Activated CD8-positive, alpha-beta memory T cell treated with anti-CD3 and anti-CD28 coated beads, Interleukin-2, amount 50 U/mL, for 24 hours (primary cell): ENCODE measurements around the gene SSTR3.
"Not testable (repeated sequence)": the region's sequence is repeated elsewhere in the genome, so short reads cannot be mapped to it uniquely, and the experiment has no call there.

Experiments used
- DNase-seq: peaks from one replicate; pipeline ENCODE4 v3.0.0-alpha.2; 2020; ENCODE audit errors: extremely low read depth

SSTR3 gene

DNA sequence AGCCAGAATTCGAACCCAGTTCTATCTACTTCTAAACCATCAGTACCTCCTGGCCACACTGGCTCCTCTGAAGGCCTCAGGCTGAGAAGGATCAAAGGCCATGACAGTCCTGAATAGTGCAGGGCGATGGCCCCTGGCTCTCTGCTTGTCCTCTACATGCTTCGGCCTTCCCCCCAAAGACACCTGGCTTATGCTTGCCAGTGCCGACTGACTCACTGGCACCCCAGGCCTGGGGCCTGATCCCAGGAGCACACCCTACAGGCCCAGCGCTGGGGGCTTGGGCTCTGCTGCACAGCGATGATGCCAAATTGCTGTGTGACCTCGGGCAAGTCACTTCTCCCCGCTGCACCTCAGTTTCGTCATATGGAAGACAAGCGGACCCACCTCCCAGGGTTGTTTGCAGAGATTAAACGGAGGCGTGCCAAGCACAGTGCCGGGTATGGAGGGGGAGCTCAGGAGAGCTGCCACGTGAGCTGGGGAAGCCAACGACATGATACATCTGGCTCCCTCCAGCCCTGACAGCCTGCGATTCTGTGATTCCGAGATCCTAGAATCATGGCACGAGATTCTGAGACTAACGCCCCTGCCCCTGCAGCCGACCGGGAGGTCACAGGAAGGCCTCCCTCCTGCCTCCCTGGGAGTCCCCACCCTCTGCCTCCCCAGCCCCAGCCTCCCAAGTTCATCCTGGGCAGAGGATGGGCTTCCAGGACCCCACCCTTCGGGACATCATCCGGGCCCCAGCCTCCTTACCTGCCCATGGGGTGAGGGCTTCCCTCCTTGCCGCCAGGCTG is 1.0 kb downstream of the SSTR3 start:
- DNase-seq = no peak

DNA sequence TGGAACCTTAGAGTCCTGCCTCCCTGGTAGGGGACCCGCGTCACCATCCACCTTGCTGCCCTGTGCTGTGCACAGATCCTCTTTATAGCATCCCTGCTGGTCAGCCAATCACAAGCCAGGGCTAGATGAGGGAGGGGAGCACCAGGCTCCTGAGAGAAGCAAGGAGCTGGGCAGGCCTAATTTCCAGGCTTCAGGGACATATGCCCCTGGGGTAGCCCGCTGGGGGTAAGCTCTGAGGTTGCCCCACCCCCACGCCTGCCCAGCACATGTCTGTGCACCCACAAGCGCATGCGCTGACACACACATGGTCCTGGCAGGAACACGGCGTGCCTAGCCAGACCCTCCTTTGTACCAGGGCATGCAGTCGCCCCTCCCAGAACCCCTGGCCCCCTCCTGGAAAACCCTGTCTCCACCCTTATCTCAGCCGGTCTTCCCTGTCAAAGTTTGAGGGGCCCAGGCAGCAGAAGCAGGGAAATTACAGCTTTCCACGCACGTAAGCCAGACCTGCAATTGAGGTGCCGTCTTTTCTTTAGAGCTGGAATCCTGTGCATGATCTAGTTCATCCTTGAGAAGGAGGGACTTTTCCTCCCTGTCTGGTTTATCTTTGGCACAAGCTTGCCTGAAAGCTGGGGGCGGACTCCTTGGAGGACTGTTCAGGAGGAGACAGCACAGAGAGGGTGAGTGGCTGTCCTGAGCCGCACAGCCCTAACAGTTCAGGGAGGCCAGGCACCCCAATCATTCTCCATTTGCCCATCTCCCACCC is 2.1 kb downstream of the SSTR3 start:
- no peak for DNase-seq

DNA sequence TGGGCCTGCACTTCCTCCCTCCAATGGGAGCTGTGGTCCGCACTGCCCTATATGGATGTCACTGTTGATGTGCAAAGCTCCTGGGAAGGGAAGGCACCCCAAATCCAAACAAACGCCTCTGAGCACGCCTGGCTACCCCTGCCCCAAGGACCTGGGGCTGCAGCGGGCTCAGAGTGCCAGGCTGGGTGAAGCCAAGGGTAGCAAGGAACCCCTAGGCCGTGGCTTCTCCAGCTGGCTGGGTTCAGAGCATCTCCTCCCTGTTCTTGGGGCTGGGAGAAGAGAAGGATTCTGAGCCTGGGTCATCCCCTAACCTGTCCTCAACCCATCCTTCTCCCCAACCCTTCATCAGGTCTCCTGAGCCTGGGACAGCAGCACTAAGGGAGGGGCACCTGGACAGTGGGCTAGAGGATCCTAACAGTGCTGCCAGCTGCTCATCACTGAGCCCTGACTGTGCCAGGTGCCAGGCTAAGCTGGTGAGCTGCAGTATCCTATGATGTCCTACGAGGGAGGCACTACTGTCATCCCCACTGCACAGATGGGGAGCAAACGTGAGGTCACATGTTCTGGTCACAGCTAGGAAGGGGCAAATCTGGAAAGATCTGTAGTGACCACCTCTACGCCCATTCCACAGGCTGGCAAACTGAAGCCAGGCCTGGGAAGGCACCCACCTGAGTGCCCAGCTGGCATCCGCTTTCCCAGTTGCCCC is 3.0 kb downstream of the SSTR3 start:
- no peak for DNase-seq

DNA sequence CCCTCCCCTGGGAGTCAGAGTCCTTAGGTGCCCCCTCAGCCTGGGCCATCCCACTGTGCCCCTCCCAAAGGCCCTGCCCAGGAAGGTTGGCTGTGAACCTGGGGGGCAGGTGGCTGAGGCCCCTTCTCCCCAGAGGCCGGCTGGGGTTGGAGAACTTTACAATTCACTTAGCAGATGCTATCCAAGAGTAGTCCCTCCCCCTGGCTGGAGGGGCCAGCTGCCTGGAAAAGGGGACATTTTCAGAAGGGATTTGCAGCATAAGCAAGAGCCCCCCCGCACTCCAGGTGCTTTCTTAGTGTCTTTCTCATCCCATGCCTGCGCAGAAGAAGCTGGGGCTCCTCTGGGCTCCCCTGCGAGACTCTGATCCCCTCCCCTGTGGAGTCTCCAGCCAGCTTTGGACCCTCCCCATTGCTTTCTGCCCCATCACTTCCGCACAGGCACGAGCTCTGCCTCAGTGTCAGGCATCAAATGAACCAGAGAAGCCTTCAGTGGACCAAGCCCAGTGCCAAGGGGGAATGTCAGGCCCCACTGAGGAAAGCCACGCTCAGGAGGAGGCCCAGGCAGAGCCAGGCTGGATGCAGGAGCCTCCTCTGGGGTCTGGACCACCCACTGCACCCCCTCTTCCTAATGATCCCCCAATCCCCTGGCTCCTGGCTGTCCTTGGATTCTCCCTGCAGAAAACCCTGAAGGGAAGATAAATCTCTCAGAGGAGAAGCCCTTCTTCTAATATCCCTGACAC is 3.7 kb downstream of the SSTR3 start:
- no peak for DNase-seq

DNA sequence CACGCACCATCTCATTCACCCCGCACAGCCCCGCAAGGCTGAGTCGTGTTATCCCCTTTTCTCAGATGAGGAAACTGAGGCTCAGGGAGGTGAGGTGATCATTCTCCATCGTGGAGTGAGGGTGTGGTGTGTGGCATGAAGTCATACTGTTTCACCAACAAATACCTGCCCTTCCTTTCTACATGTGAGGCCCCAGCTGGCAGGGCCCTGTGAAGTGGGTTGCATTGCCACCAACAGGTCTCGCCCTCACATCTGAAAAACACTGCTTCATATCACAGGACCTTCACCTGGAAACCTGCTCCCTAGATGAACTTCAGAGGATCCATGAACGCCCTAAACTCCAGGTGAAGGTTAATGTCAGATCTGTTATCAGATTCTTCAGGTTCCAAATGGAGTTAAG is 4.3 kb downstream of the SSTR3 start:
- no peak for DNase-seq

DNA sequence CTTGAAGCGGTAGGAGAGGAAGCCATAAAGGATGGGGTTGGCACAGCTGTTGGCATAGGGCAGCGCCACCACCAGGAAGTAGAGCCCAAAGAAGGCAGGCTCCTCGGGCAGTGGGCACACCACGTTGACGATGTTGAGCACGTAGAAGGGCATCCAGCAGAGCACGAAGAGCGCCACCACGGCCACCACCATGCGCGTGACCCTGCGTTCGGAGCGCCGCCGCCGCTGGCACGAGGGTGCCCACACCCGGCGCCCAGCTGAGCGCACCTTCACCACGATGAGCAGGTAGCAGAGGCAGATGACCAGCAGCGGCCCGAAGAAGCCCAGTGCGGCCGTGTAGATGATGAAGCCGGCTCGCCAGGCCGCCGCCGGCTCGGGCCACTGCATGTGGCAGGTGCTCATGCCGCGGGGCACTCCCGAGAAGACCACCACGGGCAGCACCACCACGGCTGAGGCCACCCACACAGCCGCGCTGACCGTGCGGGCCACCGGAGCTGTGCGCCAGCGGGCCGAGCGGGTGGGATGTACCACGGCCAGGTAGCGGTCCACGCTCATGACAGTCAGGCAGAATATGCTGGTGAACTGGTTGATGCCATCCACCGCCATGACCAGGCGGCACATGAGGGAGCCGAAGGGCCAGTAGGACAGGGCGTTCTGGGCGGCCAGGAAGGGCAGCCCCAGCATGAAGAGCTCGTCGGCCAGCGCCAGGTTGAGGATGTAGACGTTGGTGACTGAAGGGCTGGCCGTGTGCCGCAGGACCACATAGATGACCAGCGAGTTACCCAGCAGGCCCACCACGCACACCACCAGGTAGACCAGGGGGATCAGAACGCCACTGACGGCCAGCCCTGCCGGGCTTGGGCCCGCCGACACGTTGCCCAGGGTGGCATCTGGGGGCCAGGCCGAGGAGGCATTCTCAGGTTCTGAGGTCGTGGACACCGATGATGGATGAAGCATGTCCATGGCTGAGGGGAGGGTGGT is 5.1 kb downstream of the SSTR3 start:
- DNase-seq = no peak

DNA sequence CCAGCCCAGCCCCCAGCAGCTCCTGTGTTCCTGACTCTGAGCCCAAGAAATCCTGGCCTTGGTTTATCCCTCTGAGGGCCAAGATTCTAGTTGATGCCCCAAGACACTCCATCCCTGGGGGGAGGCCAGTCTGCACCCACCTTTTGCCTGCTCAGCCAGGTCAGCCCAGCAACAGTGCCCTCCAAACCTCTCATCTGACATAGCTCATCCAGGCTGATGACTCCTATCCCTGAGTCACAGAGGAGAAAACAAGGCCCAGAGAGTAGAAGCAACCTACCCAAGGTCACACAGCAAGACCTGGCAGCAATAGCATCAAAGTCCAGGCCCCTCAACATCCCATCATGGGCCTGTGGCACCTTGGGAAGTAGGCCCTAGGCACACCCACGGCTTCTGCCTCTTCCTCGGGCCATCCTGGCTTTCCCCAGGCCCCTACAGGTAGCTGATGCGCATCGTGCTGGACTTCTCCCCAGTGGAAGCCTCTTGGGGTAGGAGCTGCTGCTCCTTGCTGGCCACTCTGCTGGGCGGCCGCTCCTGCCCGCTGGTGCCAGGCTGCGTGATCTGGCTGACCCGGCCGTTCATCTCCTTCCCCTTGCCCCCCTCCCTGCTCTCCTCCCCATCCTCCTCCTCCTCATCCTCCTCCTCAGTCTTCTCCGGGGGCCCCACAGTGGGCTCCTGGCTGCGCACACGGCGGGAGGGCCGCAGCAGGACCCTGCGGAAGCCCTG is 6.0 kb downstream of the SSTR3 start:
- no peak for DNase-seq

DNA sequence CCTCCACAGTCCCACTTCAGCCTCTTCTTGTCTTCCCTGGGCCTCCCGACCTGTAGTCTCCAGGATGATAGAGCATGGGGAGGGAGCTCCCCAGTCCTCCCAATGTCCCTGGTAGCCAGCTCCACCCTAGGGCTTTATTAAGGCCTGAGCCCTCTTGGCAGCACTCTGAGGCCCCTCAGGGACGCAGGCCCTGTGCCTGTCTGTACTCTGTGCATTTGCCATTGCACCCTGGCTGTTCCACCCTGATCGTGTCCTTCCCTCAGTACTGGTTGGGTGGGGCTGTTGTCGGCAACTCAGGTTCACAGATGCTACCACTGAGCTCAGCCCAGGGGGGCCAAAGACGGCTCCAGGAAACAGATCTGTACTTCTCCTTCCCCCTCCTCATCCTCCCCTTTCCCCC is 7.2 kb downstream of the SSTR3 start:
- DNase-seq = no peak

DNA sequence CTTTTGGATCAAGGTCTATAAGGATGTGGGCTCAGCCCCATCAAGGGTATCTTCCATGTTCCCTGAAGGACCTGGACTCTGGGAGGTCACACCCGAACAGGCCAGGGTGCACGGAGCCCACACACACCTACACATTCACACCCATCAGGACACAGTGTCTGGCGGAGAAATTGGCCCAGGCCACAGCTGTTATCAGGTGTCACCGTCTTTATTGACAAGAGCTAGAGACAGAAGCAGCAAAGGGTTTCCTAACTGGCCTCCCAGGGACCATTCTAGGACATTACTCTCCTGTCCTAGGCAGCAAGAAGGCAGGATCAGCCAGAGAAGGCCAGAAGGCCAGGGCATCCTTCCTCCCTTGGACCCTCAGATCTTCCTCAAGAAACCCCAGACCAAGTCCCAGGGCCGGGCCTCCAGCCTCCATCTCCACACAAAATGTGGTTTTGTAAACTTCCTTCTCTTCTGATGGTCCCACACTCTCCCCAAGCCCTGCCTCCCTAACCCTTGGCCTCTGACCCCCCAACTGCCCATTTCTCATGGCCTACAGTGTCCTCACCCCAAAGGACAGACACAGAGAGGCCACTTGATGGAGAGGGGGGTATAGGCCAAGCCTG is 8.1 kb downstream of the SSTR3 start:
- no peak for DNase-seq

DNA sequence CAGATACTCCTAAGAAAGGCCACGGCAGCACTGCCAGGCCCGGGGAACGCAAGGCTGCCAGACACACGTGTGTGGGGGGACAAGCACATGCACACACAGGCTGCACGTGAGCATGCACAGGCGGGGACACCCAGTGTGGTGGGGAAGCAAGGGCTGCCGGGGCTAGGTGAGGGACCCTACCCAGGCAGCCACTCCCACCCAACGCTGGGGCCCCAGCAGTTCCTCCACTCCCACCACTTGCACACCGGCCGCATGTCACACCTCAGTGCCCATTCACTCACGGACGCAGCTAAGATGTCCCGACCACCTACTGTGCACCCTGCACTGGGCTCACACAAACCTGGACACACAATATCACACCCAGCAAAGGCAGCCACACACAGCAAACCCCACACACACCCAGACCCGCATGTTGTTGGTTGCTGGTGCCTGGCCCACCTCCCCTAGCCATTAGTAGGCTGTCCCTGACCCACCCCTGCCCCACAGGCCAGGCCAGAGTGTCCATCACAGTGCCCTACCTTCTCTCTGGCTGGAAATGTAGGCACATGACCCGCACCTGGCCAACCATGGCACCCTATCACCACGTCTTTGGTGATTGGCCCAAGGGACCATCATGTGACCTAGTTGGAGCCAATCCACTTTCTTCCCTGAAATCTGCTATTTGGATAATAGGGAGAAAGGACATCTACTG is 8.8 kb downstream of the SSTR3 start:
- no peak for DNase-seq

DNA sequence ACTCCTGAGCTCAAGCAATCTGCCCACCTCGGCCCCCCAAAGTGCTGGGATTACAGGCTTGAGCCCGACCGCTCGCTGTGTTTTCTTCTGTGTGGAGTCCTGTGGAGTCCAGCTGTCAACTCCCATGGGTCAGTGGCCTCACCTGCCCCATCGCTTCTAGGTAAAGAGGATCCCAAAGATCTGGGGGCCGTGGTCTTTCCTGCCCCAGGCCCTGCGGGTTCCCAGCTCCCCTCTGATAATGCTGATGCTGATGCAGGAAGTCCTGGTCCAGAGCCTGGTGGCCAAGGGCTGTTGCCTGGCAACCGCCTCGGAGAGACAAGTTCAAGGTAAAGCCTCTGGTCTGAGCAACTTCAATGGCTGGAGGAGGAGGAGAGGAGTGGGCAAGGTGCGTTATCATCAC is 9.6 kb downstream of the SSTR3 start:
- no peak for DNase-seq

DNA sequence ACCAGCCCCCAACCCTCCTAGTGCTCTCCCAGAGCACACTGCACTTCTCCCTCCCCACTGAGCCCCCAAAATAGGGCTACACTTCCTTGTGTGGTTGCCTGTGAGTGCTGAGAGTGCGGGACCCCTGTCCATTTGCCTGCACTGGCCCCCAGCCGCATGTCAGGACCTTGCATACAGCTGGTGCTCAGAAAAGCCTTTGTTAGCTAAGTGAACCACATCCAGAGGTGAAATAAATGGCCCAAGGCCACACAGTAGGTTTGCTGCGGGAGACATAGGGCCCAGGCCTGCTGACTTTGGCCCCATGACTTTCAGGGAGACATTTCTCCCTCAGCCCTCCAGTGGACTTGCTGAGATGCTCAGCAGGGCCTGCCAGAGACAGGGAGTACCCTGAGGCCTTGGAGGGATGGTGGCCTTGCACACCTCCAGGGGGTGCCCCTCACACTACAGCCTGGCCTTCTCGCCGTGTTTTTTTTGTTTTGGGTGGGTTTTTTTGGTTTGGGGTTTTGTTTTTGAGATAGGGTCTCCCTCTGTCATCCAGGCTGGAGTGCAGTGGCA is 10.2 kb downstream of the SSTR3 start:
- DNase-seq = no peak

DNA sequence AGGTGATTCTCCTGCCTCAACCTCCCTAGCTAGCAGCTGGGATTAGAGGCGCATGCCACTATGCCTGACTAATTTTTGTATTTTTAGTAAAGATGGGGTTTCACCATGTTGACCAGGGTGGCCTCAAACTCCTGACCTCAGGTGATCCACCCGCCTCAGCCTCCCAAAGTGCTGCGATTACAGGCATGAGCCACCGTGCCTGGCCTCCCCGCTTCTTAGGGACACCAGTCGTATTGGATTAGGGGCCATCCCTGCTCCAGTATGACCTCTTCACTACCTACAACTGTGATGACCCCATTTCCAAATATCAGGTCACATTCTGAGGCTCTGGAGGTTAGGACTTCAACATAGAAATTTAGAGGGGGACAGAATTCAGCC is 10.8 kb downstream of the SSTR3 start:
- DNase-seq = not testable (repeated sequence)

DNA sequence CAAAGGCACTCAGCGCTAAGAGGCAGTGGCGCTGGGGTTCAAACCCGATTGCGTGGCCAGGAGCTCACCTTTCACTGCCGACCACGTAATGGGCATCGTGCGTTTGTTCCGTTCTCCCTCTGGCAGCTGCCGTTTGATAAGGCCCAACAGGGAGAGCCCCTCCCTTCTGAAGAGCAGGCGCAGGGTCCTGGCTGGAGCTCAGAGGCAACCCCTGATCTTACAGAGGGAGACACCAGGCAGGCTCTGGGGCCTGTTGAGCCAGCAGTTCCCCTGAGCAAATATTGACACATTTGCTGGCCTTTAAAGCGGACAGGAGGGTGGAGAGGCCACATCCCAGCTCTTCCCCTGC is 12.5 kb downstream of the SSTR3 start:
- DNase-seq = no peak

DNA sequence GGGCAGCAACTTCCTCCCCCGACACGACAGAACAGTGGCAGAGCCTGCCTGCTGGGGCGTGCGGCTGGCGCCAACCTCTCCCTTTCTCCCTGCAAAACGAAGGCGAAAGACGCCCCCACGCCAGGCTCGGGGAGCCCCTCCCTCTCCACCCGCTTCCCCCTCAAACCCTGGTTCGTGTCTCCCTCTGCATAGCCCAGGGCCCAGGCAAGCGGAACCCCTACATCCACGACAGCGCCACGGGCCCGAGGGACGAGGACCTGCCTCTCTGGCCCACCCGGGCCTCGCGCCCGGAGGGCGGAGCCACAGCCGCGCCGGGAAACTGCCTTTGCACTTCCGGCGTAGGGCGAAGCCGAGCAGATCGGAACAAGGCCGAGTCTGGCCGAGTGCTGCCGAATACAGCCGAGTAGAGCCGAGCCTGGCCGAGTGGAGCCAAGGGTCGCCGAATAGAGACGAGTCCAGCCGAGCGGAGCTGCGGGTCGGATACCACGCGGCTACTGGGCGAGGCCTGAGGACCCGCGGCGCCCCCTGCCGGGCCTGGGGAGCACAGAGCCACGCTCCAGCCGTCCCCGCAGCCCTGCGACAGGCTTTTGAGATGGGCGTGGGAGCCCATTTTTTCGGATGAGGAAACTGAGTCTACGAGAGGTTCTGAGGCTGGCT is 13.0 kb downstream of the SSTR3 start:
- DNase-seq = peak; percentile 96

DNA sequence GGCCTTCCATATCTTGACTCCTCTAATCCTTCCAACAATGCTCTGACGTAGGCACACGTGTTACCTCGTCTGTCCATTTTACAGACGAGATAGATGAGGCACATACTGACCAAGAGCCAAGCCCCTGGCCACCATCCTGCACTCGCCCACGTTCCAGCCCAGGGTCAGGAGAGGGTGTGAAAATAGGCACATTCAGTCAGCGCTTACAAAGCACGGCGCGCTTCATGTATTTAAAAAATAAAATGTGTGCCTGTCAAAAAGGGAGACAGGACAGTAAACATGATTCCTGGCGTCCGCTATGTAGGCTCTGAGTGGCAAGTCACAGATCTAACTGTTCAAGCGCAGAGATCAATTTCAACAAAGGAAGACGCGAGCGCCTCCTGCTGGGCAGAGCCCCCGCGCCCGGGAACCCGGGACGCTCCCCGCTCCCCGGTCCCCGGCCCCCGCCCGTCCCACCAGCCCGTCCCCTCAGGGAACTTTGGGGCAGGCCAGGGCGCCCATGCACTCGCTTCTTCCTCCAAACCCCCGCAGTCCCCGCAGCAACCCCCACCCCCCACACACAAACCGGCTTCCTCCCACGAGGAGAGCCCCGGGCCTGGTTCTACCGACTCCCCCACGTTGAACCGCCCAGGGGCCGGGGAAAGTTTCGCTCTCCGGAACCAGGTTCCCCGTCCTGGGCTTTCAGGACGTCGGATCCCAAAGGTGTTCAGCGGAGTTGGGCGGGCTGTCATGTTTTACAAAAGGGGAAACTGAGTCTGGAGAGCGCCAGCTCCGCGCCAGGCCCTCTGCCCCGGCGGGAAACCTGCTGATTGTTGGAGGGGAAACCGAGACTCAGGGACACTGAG is 13.8 kb downstream of the SSTR3 start:
- peak; percentile 76 for DNase-seq

DNA sequence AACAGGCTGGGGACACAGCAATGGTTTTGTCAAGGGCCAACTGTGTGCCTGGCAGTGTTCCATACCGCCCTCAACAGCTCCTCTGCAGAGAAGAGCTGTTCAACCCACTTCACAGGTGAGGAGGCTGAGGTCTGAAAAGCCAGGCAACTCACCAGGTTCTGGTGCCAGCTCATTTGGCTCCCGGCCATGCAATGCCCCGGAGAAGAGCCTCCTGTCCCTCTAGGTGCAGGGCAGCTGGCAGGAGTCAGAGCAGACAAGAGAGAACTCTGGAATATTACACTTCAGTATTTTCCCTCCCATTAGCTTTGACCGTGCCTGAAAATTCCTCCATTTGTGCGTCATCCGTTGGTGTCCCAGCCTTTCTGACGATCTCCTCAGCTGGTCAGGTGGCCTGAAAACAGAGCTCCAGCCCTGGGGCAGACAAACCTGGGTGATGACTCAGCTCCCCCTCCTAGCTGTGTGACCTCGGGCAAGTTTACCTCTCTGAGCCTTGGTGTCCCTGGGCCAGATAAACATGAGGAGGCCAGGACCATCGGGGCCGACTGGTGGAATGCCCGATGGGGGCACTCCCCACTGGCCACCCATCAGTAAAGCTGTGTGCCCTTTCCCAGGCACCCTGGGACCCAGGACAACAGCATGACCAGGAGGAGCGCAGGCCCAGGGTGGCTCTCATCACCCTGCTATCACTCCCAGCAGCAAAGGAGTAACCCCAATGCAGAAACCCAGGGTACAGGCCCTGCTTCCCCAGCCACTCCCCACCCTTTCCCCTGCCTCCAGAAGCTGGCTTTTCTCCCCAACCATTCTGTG is 14.6 kb downstream of the SSTR3 start:
- DNase-seq = no peak
